ENCODE measurements around the gene EFEMP2.
A peak's percentile ranks its signal among the peaks of the same experiment; 100 is the strongest.

The EFEMP2 gene

GRCh38 chr11:65872586-65873317 is at the start of gene EFEMP2:
EFEMP2 (minus strand) TSS chr11:65872800; CDS start chr11:65872354, 446 bp downstream.
- DNase-seq: no peak

DNA sequence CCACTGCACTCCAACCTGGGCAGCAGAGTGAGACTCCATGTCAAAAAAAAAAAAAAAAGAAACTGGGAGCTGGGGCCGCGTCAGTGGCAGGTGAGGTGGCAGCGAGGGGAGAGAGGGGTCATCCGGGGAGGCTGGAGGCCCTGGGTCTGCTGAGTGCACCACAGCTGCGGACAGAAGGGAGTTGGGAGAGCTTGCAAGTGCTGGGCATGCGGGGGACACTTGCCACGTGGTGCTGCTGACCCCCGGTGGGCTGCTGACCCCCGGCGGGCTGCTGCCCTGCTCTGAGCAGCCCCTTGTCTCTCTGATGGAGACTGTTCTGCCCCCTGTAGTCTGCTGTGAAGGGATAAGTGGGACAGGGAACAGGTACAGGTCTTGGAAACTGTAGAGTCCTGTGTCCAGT is 49.3 kb upstream of the EFEMP2 start:
- no peak for DNase-seq

DNA sequence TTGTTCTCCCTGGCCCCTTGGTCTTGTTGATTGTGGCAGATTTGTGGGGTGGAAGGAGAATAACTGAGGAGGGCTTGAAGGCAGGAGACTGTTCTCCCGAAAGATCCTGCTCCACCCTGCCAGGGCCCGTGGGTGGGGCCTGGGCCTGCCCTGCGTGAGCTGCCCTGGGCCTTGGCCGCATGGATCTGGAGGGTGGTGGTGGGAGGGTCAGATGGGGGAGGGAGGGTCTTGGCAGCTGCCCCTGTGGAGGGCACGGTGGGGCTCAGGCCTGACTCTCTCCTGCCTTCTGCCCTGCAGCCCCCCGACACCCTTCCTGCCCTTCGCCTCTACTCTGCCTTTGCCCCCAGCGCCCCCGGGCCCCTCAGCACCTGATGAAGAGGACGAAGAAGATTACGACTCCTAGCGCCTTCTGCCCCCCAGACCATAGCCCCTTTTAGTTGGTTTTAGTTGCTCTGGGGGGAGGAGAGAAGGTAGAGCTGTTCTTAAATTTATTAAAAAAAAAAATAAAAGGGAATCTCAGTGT is 48.5 kb upstream of the EFEMP2 start:
- no peak for DNase-seq

DNA sequence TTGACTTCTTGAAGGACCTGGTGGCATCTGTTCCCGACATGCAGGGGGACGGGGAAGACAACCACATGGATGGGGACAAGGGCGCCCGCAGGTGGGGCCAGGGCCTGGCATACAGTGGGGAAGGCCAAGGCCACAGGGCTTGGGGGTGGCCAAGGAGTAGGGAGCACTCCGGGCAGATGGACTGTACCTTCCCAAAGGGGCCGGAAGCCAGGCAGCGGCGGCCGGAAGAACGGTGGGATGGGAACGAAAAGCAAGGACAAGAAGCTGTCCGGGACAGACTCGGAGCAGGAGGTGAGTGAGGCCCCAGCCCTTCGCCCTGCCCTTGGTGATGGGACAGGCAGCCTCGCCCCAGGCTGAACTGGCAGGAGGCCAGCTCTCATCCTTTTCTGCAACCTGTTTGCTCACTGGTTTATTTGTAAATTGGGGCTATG is 47.8 kb upstream of the EFEMP2 start:
- DNase-seq: no peak

GRCh38 chr11:65919573-65920371 is 47.2 kb upstream of the EFEMP2 start:
- DNase-seq: no peak

DNA sequence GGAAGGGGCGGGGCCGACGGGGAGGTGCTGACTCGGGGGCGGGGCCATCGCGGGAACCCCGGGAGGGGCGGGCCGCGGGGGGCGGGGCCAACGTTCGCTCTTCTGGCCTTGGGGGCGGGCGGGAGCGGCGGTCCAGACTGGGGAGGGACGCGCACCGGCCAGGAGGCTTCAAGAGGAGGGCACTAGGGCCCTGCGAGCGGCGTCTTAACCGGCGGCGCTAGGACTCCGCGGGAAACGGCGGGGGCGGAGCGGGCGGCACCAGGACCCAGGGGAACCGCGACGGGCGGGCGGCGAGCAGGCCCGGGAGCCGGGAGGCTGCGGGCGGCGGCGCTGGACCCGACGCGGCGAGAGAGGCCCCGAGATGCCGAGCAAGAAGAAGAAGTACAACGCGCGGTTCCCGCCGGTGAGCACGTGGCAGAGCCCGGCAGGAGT is 46.6 kb upstream of the EFEMP2 start, which contains the start of gene DRAP1:
TSS of gene DRAP1 (plus strand) at position 286 of the 432 bp plus-strand sequence. CDS start at position 362, 76 bp downstream.
- peak; percentile 95 for DNase-seq

DNA sequence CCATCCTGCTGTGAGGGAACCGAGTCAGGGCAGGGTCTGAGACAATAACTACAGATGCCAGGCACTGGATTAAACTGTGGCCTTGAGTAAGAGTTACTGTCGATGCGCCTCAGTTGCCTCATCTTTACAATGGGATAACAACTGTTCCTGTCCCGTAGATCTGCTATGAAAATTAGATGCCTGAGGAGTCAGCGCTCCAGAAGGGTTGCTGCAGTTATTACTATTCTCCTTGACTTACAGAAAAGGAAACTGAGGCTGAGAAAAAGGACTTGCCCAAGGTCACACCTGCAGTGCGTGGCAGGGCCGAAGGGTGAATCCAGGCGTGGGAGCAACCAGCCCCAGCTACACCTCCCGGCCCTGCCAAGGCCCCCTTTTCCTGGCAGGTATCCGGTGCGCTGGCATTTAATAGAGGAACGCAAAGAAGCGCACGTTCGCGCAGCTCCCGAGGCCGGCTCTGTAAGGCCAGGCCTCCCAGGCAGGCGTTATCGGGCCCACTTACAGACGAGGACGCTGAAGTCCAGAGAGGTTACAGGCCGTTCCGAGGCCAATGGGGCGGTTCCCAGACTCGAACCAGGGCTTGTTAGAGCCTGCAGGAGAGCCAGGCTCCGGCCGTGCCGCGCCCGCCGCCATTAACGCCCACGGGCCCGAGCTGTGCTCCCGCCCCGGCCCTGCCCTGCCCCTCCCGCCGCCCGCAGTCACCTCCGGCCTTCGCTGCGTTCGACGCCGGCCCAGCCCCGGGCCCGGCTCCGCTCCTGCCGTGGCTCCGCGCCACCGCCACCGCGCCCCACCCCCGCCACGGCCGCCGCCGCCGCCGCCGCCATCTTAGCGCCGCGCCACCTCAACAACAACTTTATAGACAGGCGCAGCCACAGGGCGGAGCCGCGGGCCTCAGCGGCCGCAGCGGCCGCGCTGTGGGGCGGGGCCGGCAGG is 45.9 kb upstream of the EFEMP2 start, which contains the start of gene C11orf68:
TSS of gene C11orf68 (minus strand) at position 852 of the 930 bp plus-strand sequence. CDS start at position 821, 31 bp downstream.
- DNase-seq: no peak

DNA sequence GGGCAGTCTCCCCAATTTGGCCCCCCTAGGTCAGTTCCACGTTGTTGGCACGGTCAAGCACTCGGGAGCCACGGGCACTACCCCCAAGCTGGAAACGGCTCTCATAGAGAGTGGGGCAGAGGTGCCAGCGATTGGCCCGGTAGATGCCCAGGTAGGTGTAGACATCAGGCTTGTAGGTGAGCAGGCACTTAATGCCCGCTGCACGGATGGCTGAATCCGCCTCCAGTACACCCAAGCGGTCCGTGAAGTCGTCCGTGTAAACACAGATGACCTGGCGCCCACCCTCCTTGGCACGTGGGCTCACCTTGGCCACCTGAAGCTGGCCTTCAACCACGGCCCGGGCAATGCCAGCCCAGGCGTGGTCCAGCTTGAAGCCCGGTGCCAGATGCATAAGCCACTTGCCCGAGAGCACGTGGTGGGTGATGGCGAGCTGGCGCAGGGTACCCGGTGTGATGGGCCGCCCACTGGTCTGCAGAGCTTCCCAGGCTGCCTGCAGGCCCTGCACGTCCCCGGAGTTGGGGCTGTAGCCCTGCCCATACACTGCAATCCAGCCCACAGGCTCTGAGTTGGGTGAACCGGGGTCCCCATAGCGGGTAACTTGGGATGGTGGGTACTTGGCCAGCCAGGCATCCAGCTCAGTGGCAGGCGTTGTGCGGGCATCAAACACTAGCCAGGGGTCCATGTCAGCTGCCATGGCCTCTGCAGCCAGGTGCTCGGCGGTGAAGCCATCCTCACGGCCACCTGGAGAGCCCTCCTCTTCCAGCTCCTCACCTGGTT is 45.0 kb upstream of the EFEMP2 start:
- DNase-seq: no peak

DNA sequence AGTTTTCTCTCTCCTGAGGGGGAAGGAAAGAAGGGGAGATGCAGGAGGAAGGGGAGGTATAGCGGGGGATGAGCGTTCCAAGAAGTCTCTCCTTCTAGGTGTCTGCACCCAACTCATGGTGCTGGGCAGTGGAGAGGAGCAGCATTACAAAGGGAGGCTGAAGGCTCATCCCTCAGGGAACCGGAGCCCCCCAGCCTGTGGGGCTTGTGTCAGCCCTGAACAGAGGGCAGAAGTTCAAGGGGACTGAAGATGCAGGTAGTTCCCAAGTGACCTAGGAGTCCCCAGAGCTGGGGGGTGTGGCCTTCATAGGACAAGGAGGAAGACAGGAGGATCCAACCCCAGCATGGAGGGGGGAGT is 44.5 kb upstream of the EFEMP2 start:
- no peak for DNase-seq

GRCh38 chr11:65916391-65916790 is 43.8 kb upstream of the EFEMP2 start:
- DNase-seq: no peak

GRCh38 chr11:65915821-65916251 is 43.2 kb upstream of the EFEMP2 start:
- DNase-seq: no peak

GRCh38 chr11:65915101-65915820 is 42.7 kb upstream of the EFEMP2 start:
- no peak for DNase-seq

GRCh38 chr11:65912845-65913244 is 40.2 kb upstream of the EFEMP2 start:
- DNase-seq: no peak

- peak; percentile 53 for DNase-seq
These were observed 39.3 kb upstream of the EFEMP2 start for GRCh38 chr11:65911682-65912568.

- no peak for DNase-seq
These were observed 35.3 kb upstream of the EFEMP2 start for GRCh38 chr11:65907878-65908277.

GRCh38 chr11:65906602-65907001 is 34.0 kb upstream of the EFEMP2 start:
- no peak for DNase-seq

- DNase-seq: no peak
These were observed 31.1 kb upstream of the EFEMP2 start for GRCh38 chr11:65903715-65904114.

DNA sequence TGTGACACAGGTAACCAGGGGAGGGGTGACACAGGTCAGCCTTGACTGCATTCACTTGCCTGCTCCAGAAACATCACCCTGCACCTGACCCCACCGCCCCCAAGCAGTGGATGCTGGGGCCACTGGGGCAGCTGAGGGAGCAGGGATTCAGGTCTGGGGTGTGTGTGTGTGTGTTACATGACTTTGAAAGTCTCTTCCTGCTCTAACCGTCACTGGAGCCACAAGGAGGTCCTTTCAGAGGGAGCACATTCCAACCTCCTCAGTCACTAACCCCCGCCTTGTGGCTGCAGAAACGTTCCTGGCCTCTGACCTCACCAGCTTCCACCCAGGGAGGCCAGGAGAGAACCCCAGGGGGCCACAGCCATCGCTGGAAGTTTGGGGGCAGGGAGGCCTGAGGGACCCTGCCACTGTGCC is 30.5 kb upstream of the EFEMP2 start:
- DNase-seq: no peak

DNA sequence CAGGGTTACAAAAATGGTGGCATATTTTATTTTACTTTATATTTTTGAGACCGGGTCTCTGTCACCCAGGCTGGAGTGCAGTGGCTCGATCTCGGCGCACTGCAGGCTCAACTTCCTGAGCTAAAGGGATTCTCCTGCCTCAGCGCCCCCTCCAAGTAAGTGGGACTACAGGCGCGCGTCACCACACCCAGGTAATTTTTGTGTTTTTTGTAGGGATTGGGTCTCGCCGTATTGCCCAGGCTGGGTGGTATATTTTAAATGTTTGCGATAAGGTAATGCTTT is 28.2 kb upstream of the EFEMP2 start:
- DNase-seq: no peak

Data from NCI-H510A (cell line).